Bronchial epithelial cell (primary cell): Measurements from ENCODE around the gene FAM177A1. TPM values are rescaled to one million over a fixed set of nuclear protein-coding genes. Genes with fewer than 3 reads are reported as not detected.
"Not testable (repeated sequence)": the region's sequence is repeated elsewhere in the genome, so short reads cannot be mapped to it uniquely, and the experiment has no call there.

Experiments used
- DNase-seq: peaks from one replicate; pipeline ENCODE4 v3.0.0-alpha.2; 2010; ENCODE audit warnings: low read depth
- FAIRE-seq: peaks from 2 replicates; lab custom pipeline; 2011; peaks lifted over from hg19 to GRCh38; lab: Jason Lieb, UNC
- H3K27me3 ChIP-seq: 2 replicates; pipeline ENCODE4 v1.5.1; 2011; ENCODE audit warnings: low read length; ENCODE audit not compliant: control insufficient read depth, insufficient read depth
- H3K36me3 ChIP-seq: 2 replicates; pipeline ENCODE4 v1.5.1; 2011; ENCODE audit warnings: low read length; ENCODE audit not compliant: control insufficient read depth, insufficient read depth
- H3K4me3 ChIP-seq: 2 replicates; pipeline ENCODE4 v1.5.1; 2011; ENCODE audit warnings: mild to moderate bottlenecking, low read depth, low read length, control low read depth
- total RNA-seq: library from RNA; depleted of rRNA; stranded (reverse); fragments of >200 nt; gene quantifications from 2 replicates; pipeline ENCODE4 v1.2.1, GENCODE V29; 2014
- TF ChIP-seq, protein P1 (sequence below): IDR thresholded peaks from 2 replicates; pipeline ENCODE4 v1.5.1; 2011; ENCODE audit warnings: mild to moderate bottlenecking, moderate library complexity, low read length, control low read depth, inconsistent platforms; ENCODE audit not compliant: insufficient read depth, severe bottlenecking

The FAM177A1 gene
- total RNA-seq, 1 donor from 2014 or later, result 42.9 TPM

GRCh38 chr14:35083530-35084150, 37.6 kb downstream of the FAM177A1 start:
- TF ChIP-seq, protein P1, sequence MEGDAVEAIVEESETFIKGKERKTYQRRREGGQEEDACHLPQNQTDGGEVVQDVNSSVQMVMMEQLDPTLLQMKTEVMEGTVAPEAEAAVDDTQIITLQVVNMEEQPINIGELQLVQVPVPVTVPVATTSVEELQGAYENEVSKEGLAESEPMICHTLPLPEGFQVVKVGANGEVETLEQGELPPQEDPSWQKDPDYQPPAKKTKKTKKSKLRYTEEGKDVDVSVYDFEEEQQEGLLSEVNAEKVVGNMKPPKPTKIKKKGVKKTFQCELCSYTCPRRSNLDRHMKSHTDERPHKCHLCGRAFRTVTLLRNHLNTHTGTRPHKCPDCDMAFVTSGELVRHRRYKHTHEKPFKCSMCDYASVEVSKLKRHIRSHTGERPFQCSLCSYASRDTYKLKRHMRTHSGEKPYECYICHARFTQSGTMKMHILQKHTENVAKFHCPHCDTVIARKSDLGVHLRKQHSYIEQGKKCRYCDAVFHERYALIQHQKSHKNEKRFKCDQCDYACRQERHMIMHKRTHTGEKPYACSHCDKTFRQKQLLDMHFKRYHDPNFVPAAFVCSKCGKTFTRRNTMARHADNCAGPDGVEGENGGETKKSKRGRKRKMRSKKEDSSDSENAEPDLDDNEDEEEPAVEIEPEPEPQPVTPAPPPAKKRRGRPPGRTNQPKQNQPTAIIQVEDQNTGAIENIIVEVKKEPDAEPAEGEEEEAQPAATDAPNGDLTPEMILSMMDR, result no peak
- no peak overlapping the region for H3K4me3 ChIP-seq
- FAIRE-seq (no peak), DNase-seq (no peak)
- H3K27me3 ChIP-seq, result no peaks in the 10 kb centered on the region
- H3K36me3 ChIP-seq, result peaks cover 1% of the 10 kb centered on the region

- DNase-seq (no peak), FAIRE-seq (no peak)
- Histone ChIP-seq H3K36me3 (peaks cover 1% of the 10 kb centered on the region), H3K27me3 (no peaks in the 10 kb centered on the region), H3K4me3 (no peak overlapping the region)
- TF ChIP-seq, protein P1, result no peak
Measured at GRCh38 chr14:35085441-35085840, 39.4 kb downstream of the FAM177A1 start.

- peaks cover 2% of the 10 kb centered on the region for H3K36me3 ChIP-seq
- H3K4me3 ChIP-seq, result no peak overlapping the region
- FAIRE-seq (no peak), DNase-seq (no peak)
- H3K27me3 ChIP-seq, result no peaks in the 10 kb centered on the region
- TF ChIP-seq, protein P1, result no peak
Measured at GRCh38 chr14:35088514-35088913, 42.4 kb downstream of the FAM177A1 start.

GRCh38 chr14:35094645-35095044, 48.6 kb downstream of the FAM177A1 start:
- H3K4me3 ChIP-seq, H3K36me3 ChIP-seq, DNase-seq, H3K27me3 ChIP-seq, FAIRE-seq: not testable (repeated sequence)

GRCh38 chr14:35107866-35108265, 61.8 kb downstream of the FAM177A1 start:
- FAIRE-seq, result no peak
- H3K27me3 ChIP-seq, result no peaks in the 10 kb centered on the region
- DNase-seq, result no peak
- TF ChIP-seq, protein P1, result no peak
- H3K4me3 ChIP-seq, result no peak overlapping the region
- H3K36me3 ChIP-seq, result peaks cover 6% of the 10 kb centered on the region

- FAIRE-seq (no peak), DNase-seq (no peak)
- H3K27me3 ChIP-seq, result no peaks in the 10 kb centered on the region
- TF ChIP-seq, protein P1, result no peak
- no peak overlapping the region for H3K4me3 ChIP-seq
- H3K36me3 ChIP-seq, result peaks cover 8% of the 10 kb centered on the region
Measured at GRCh38 chr14:35112641-35113040, 66.6 kb downstream of the FAM177A1 start.
